Activated naive CD8-positive, alpha-beta T cell treated with anti-CD3 and anti-CD28 coated beads, Interleukin-2, amount 10 ng/mL, durations not matched to agents 7 days and 5 days (primary cell): ENCODE data around the gene HSDL1. TPM values are rescaled to one million over a fixed set of nuclear protein-coding genes. Genes with fewer than 3 reads are reported as not detected.
A peak's percentile ranks its signal among the peaks of the same experiment; 100 is the strongest.

Source experiments
- ATAC-seq: fragments of 150-1000 bp; cut with Tn5 transposase; one replicate; pipeline ENCODE4 v1.10.0; 2021; ENCODE audit warnings: low read depth, moderate library complexity
- POLR2A ChIA-PET: fragments of 350-600 bp; sonication (Branson Sonifier 250); formaldehyde crosslinking; loops from one replicate; lab custom pipeline; 2021; ENCODE audit warnings: antibody characterized with exemption; lab: Charles Lee
- DNase-seq: peaks from one replicate; pipeline ENCODE4 v3.0.0; 2021
- H3K27ac Mint-ChIP-seq: one replicate; pipeline ENCODE4 v1.8.0; 2022; ENCODE audit warnings: mild to moderate bottlenecking, mixed read lengths
- H3K27me3 Mint-ChIP-seq: one replicate; pipeline ENCODE4 v1.8.0; 2022; ENCODE audit warnings: mild to moderate bottlenecking, moderate library complexity, mixed read lengths
- H3K36me3 Mint-ChIP-seq: one replicate; pipeline ENCODE4 v1.8.0; 2021; ENCODE audit warnings: mild to moderate bottlenecking, mixed read lengths
- H3K4me1 Mint-ChIP-seq: one replicate; pipeline ENCODE4 v1.8.0; 2021; ENCODE audit warnings: mixed read lengths
- H3K4me3 Mint-ChIP-seq: one replicate; pipeline ENCODE4 v1.8.0; 2022; ENCODE audit warnings: mild to moderate bottlenecking, moderate library complexity, mixed read lengths
- H3K9me3 Mint-ChIP-seq: one replicate; pipeline ENCODE4 v1.8.0; 2021; ENCODE audit warnings: mixed read lengths
- total RNA-seq, 2 experiments: library from RNA; stranded (reverse); gene quantifications; one replicate each; pipeline ENCODE4 v1.2.3, GENCODE V29; 2021

HSDL1 gene
- total RNA-seq, 2 experiments from 2014 or later = 10.7 to 12.5 TPM

- H3K9me3 Mint-ChIP-seq = no peaks in the 10 kb centered on the region
- no peak overlapping the region for H3K27ac Mint-ChIP-seq
- no peak overlapping the region for H3K4me3 Mint-ChIP-seq
- ATAC-seq (no peak), DNase-seq (no peak)
- H3K36me3 Mint-ChIP-seq = no peaks in the 10 kb centered on the region
- no peaks in the 10 kb centered on the region for H3K4me1 Mint-ChIP-seq
- POLR2A ChIA-PET = no interaction called here
- peaks cover 37% of the 10 kb centered on the region for H3K27me3 Mint-ChIP-seq
These were observed 20.8 kb upstream of the HSDL1 start for GRCh38 chr16:84165746-84166145.

DNA sequence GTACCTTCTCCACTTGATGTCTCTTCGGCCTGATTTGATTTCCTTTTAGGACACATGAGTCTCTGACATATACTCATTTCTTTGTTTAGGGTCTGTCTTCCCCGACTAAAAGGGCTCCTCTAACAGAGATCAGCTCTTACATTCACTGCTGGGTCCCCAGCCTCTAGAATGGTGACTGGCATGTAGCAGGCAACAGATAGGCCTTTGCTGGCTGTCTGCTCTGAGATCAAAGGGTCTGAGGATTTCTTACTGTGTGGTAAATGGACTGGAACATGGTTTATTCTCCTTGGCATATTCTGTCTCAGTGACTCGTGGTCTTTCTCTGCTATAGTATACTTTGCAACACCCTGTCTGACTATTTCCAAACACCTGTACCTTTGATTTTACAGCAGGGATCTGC is 16.8 kb upstream of the HSDL1 start:
- H3K27ac Mint-ChIP-seq = no peak overlapping the region
- no peaks in the 10 kb centered on the region for H3K36me3 Mint-ChIP-seq
- peaks cover 54% of the 10 kb centered on the region for H3K27me3 Mint-ChIP-seq
- DNase-seq (no peak), ATAC-seq (no peak)
- no peaks in the 10 kb centered on the region for H3K9me3 Mint-ChIP-seq
- POLR2A ChIA-PET = interaction anchor here (0.6 kb wide), 1 partner anchor 1485 kb away, joined by 4 read pairs; no protein-coding TSS in a partner anchor
- peaks cover 1% of the 10 kb centered on the region for H3K4me1 Mint-ChIP-seq
- H3K4me3 Mint-ChIP-seq = no peak overlapping the region

GRCh38 chr16:84161037-84161436 is 16.1 kb upstream of the HSDL1 start:
- peaks cover 1% of the 10 kb centered on the region for H3K4me1 Mint-ChIP-seq
- H3K27ac Mint-ChIP-seq = no peak overlapping the region
- DNase-seq (no peak), ATAC-seq (no peak)
- peaks cover 52% of the 10 kb centered on the region for H3K27me3 Mint-ChIP-seq
- H3K4me3 Mint-ChIP-seq = no peak overlapping the region
- H3K36me3 Mint-ChIP-seq = no peaks in the 10 kb centered on the region
- no peaks in the 10 kb centered on the region for H3K9me3 Mint-ChIP-seq
- POLR2A ChIA-PET = interaction anchor here (0.6 kb wide), 1 partner anchor 1484 kb away, joined by 4 read pairs; no protein-coding TSS in a partner anchor

DNA sequence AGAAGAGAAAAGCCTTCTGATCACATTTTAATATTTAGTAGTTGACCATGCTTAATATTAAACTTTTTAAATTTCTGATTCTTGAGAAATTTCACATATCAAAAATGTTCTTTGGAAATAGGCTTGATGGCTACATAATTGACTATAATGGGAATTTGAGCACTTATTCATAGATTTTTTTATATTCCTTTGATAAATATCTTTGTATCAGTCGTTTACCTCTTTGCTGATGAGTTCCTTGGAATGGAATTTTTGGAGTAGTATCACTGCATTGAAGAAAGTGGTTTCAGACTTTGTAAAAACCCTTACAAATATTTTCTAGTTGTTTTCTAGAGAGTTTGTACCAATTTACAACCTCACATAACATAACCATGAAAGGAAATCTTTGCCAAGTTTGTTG is 14.8 kb upstream of the HSDL1 start:
- ATAC-seq (no peak), DNase-seq (no peak)
- no peak overlapping the region for H3K27ac Mint-ChIP-seq
- H3K4me1 Mint-ChIP-seq = peaks cover 1% of the 10 kb centered on the region
- H3K9me3 Mint-ChIP-seq = no peaks in the 10 kb centered on the region
- POLR2A ChIA-PET = no interaction called here
- no peaks in the 10 kb centered on the region for H3K36me3 Mint-ChIP-seq
- peaks cover 55% of the 10 kb centered on the region for H3K27me3 Mint-ChIP-seq
- no peak overlapping the region for H3K4me3 Mint-ChIP-seq

GRCh38 chr16:84159007-84159406 is 14.0 kb upstream of the HSDL1 start:
- H3K9me3 Mint-ChIP-seq = no peaks in the 10 kb centered on the region
- H3K27me3 Mint-ChIP-seq = peaks cover 52% of the 10 kb centered on the region

DNA sequence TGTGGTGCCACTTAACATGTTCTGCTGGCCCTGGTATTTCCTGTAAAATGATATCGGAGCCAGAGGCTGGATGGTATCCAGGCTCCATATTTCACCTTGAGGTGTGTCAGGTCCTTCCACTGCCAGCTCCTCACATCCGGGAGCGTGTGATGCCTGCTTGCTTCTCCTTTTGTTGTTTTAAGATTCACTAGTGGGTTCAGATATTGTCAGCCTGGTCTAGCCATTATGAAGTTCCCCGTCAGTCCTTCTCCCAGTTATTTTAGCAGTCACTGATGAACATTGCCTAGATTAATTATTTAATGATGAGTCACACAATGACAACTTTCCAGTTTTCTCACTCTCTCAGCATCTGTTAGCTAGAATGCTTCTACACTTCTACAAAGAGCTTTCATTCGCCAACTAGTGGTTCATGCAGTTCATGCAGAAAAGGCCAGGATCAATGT is 11.4 kb upstream of the HSDL1 start:
- DNase-seq (no peak), ATAC-seq (no peak)
- POLR2A ChIA-PET = no interaction called here
- Mint-ChIP-seq H3K9me3 (no peaks in the 10 kb centered on the region), H3K27me3 (peaks cover 37% of the 10 kb centered on the region), H3K36me3 (no peaks in the 10 kb centered on the region), H3K4me3 (no peak overlapping the region), H3K27ac (no peak overlapping the region), H3K4me1 (peaks cover 1% of the 10 kb centered on the region)

More at GRCh38 chr16:84159007-84159406, 14.0 kb upstream of the HSDL1 start:
- Mint-ChIP-seq H3K4me1 (peaks cover 1% of the 10 kb centered on the region), H3K36me3 (no peaks in the 10 kb centered on the region), H3K4me3 (no peak overlapping the region), H3K27ac (no peak overlapping the region)
- DNase-seq (no peak), ATAC-seq (no peak)
- POLR2A ChIA-PET = no interaction called here

DNA sequence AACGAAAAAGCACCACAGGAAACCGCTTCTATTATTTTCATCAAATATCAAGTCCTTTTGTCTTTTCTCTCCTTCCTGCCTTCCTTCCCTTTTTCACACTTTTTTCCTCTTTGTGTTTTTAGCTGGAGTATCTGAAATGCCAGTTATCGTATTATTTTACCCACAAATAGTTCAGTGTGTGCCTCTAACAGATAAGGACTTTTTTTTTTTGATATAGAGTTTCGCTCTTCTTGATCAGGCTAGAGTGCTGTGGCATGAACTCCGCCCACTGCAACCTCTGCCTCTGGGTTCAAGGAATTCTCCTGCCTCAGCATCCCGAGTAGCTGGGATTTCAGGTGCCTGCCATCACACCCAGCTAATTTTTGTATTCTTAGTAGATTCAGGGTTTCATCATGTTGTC is 10.8 kb upstream of the HSDL1 start:
- H3K9me3 Mint-ChIP-seq = no peaks in the 10 kb centered on the region
- H3K36me3 Mint-ChIP-seq = no peaks in the 10 kb centered on the region
- H3K4me3 Mint-ChIP-seq = no peak overlapping the region
- H3K4me1 Mint-ChIP-seq = peaks cover 1% of the 10 kb centered on the region
- H3K27me3 Mint-ChIP-seq = peaks cover 36% of the 10 kb centered on the region
- POLR2A ChIA-PET = no interaction called here
- ATAC-seq (no peak), DNase-seq (no peak)
- no peak overlapping the region for H3K27ac Mint-ChIP-seq

- Mint-ChIP-seq H3K36me3 (no peaks in the 10 kb centered on the region), H3K9me3 (no peaks in the 10 kb centered on the region), H3K4me3 (no peak overlapping the region), H3K27ac (no peak overlapping the region), H3K4me1 (peaks cover 1% of the 10 kb centered on the region), H3K27me3 (peaks cover 32% of the 10 kb centered on the region)
- DNase-seq (no peak), ATAC-seq (no peak)
- POLR2A ChIA-PET = no interaction called here
These were observed 10.2 kb upstream of the HSDL1 start for GRCh38 chr16:84155226-84155625.

DNA sequence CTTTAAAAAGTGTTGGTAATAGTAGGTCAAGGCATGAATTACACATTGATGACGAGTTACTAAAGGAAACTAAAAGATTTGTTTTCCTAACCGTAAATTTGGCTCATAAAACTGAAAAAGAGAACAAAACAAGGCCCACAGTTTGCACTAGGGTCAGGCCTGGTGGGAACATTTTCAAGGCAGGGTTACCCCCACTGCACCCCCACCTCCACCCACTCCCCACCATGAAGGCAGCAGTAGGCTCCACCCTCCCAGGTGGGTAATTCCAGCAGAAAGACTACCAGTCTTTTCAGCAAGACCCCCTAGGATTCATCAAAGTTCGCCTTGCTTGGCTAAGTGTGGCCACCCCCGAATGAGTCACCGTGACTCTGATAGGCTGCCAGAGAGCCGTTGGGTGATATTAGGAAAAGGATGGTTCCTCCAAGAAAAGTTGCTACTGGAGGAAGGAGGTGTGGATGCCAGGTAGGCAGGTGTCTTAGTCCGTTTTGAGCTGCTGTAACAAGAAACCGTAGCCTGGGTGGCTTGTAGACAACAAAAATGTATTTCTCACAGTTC is 8.8 kb upstream of the HSDL1 start:
- H3K27me3 Mint-ChIP-seq = peaks cover 26% of the 10 kb centered on the region
- H3K4me3 Mint-ChIP-seq = no peak overlapping the region
- no peak for DNase-seq
- no peak for ATAC-seq
- no peak overlapping the region for H3K27ac Mint-ChIP-seq
- H3K36me3 Mint-ChIP-seq = no peaks in the 10 kb centered on the region
- H3K9me3 Mint-ChIP-seq = no peaks in the 10 kb centered on the region
- no peaks in the 10 kb centered on the region for H3K4me1 Mint-ChIP-seq
- POLR2A ChIA-PET = no interaction called here

DNA sequence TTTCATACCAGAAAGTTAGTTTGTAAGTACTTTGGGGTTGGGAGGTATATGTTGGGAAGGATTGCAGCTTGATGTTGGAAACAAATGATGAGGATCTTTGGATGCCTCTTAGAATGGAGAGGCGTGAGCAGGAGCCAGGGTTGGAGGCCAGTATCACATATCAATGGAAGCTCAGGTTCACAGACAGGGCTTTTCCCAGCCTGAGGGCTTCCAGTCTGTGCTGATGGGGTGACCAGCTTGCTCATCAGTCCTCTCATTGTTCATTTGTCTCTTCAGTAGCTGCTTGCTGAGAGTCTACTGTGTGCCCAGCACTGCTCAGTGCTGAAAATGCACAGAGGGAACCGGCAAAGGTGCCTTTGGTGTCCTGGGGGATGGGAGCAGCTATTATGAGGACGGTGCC is 5.9 kb upstream of the HSDL1 start:
- POLR2A ChIA-PET = no interaction called here
- DNase-seq (no peak), ATAC-seq (no peak)
- Mint-ChIP-seq H3K27me3 (peaks cover 17% of the 10 kb centered on the region), H3K27ac (no peak overlapping the region), H3K4me3 (no peak overlapping the region), H3K9me3 (no peaks in the 10 kb centered on the region), H3K36me3 (no peaks in the 10 kb centered on the region), H3K4me1 (no peaks in the 10 kb centered on the region)

DNA sequence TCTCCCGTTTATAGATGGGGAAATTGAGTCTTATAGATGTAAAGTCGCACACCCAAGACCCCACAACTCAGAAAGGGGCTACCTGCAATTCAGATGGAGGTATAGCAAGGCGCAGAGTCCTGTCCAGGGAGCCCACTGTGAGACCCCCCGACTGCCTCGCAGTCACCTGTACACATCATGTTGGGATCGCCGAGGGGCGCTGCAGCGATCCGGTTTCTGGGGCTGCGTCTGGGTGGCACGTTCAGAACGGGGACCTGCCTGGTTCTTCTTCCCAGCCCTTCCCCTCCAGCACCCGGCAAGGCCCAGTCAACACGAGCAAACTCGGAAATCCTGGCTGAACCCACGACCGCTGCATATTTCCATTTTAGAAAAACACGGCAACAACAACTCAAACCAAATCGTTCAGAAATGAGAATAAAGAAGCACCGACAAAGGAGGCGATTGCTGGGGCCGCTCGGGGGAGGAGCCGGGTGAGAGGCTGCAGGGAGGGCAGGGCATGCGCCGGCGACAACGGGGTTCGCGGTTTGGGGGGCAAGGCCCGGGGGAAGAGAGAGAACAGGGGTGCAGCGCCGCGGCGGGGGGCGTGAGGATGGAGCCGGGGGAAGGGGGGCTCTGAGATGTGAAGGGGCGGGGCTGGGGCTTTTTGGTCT is 643 bp downstream of the HSDL1 start:
- Mint-ChIP-seq H3K27ac (peak overlapping the region; percentile 80), H3K27me3 (peaks cover 3% of the 10 kb centered on the region), H3K4me1 (peaks cover 11% of the 10 kb centered on the region), H3K36me3 (peaks cover 1% of the 10 kb centered on the region), H3K4me3 (peak overlapping the region; percentile 95), H3K9me3 (no peaks in the 10 kb centered on the region)
- POLR2A ChIA-PET = interaction anchor here (0.7 to 2.6 kb wide), 2 partner anchors 27 to 32 kb away, joined by 3 to 16 read pairs; partner anchors contain the start of gene MBTPS1
- ATAC-seq (peak; percentile 53), DNase-seq (peak; percentile 59)

GRCh38 chr16:84143784-84144199 is 1.2 kb downstream of the HSDL1 start:
- DNase-seq = no peak
- H3K27ac Mint-ChIP-seq = peak overlapping the region; percentile 80

DNA sequence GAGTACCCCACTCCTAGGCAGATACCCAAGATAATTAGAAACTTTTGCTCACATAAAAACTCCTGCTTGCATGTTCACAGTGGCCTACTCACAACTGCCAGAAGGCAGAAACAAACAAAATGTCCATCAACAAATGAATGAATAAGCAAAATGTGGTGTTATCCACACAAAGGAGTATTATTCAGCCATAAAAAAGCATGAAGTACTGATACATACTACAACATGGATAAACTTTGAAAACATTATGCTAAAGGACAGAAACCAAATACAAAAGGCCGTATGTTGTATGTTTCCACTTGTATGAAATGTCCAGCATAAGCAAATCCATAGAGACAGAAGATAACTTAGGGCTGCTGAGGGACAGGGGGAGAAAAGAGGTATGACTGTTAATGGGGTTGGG is 1.9 kb downstream of the HSDL1 start:
- no peak overlapping the region for H3K27ac Mint-ChIP-seq
- H3K9me3 Mint-ChIP-seq = no peaks in the 10 kb centered on the region
- peaks cover 4% of the 10 kb centered on the region for H3K36me3 Mint-ChIP-seq
- no peak overlapping the region for H3K4me3 Mint-ChIP-seq
- DNase-seq (no peak), ATAC-seq (no peak)
- H3K4me1 Mint-ChIP-seq = peaks cover 22% of the 10 kb centered on the region
- POLR2A ChIA-PET = interaction anchor here (2.6 kb wide), 1 partner anchor 26 kb away, joined by 16 read pairs; the partner anchor contains the start of gene MBTPS1
- peaks cover 3% of the 10 kb centered on the region for H3K27me3 Mint-ChIP-seq

More at GRCh38 chr16:84143784-84144199, 1.2 kb downstream of the HSDL1 start:
- no peaks in the 10 kb centered on the region for H3K9me3 Mint-ChIP-seq
- peaks cover 3% of the 10 kb centered on the region for H3K36me3 Mint-ChIP-seq
- ATAC-seq = no peak
- peaks cover 16% of the 10 kb centered on the region for H3K4me1 Mint-ChIP-seq
- POLR2A ChIA-PET = interaction anchor here (2.6 kb wide), 1 partner anchor 27 kb away, joined by 16 read pairs; the partner anchor contains the start of gene MBTPS1
- H3K4me3 Mint-ChIP-seq = peak overlapping the region; percentile 95
- H3K27me3 Mint-ChIP-seq = peaks cover 3% of the 10 kb centered on the region
